K562 (cell line): ENCODE measurements around the gene WBP1L. TPM values are rescaled to one million over a fixed set of nuclear protein-coding genes. Genes with fewer than 3 reads are reported as not detected.

Experiments used
- CREB3 ChIP-seq: fragments of 450-650 bp; conservative IDR thresholded peaks from 2 replicates; pipeline ENCODE4 v1.6.1; 2016; ENCODE audit warnings: missing genetic modification characterization, low read depth, mild to moderate bottlenecking, missing compliant biosample characterization, moderate library complexity
- CUX1 ChIP-seq: fragments of 200-800 bp; sonication (Bioruptor generic); IDR thresholded peaks from 2 replicates; pipeline ENCODE4 v1.6.1; 2016; ENCODE audit warnings: missing genetic modification characterization, missing compliant biosample characterization
- DDX20 ChIP-seq: fragments of 450-650 bp; IDR thresholded peaks from 2 replicates; pipeline ENCODE4 v1.6.1; 2016; ENCODE audit warnings: missing genetic modification characterization, low read depth, mild to moderate bottlenecking, missing compliant biosample characterization, moderate library complexity
- MECOM ChIP-seq: fragments of 250-450 bp; sonication (Bioruptor Pico); IDR thresholded peaks from 2 replicates; pipeline ENCODE4 v1.8.0; 2022; ENCODE audit warnings: inconsistent platforms
- NFE2L1 ChIP-seq: fragments of 450-650 bp; IDR thresholded peaks from 2 replicates; pipeline ENCODE4 v1.6.1; 2016; ENCODE audit warnings: missing genetic modification characterization, low read depth, mild to moderate bottlenecking, missing compliant biosample characterization, moderate library complexity, borderline replicate concordance
- POLR2H ChIP-seq: IDR thresholded peaks from 2 replicates; pipeline ENCODE4 v1.6.1; 2016; ENCODE audit warnings: missing genetic modification characterization, low read depth, mild to moderate bottlenecking, control low read depth, missing compliant biosample characterization, moderate library complexity
- RFX5 ChIP-seq: IDR thresholded peaks from 2 replicates; pipeline ENCODE4 v1.6.1; 2011; ENCODE audit warnings: low read depth, mild to moderate bottlenecking, improper control_type of control experiment, low read length
- THAP12 ChIP-seq: fragments of 250-450 bp; sonication (Bioruptor Pico); IDR thresholded peaks from 2 replicates; pipeline ENCODE4 v1.9.0; 2021; ENCODE audit warnings: mild to moderate bottlenecking, inconsistent platforms
- ZHX1 ChIP-seq: fragments of 150-350 bp; conservative IDR thresholded peaks from 2 replicates; pipeline ENCODE4 v1.6.1; 2014; ENCODE audit warnings: low read length
- ZNF175 ChIP-seq: fragments of 200-800 bp; sonication (Bioruptor generic); IDR thresholded peaks from 2 replicates; pipeline ENCODE4 v1.6.1; 2016; ENCODE audit warnings: low read depth, mild to moderate bottlenecking, missing genetic modification characterization, missing compliant biosample characterization
- ZNF780A ChIP-seq: fragments of 250-450 bp; sonication (Bioruptor Pico); IDR thresholded peaks from 2 replicates; pipeline ENCODE4 v1.5.0; 2021; ENCODE audit warnings: mild to moderate bottlenecking
- polyA plus RNA-seq, 8 experiments: library from polyadenylated mRNA; depleted of rRNA in 4 of 8; stranded (reverse) in 5 of 8; unstranded in 3 of 8; fragments of >200 nt; fragmentation: Nextera tagmentation in 2 of 8; fragmentation: Illumina TruSeq in 1 of 8; extraction: Ambion mirVana in 2 of 8; extraction: Trizol in 1 of 8; gene quantifications; 2 replicates each; pipeline versions ENCODE4 v1.2.1 to v1.2.3, GENCODE V29; 2011 to 2014; ENCODE audit warnings: inconsistent platforms in 1 of 8, missing spikeins in 1 of 8
- total RNA-seq, 7 experiments: library from RNA; depleted of rRNA in 6 of 7; stranded (reverse); fragments of >200 nt in 6 of 7; fragmentation: Illumina TruSeq in 2 of 7; extraction: Trizol in 2 of 7; gene quantifications; 2 replicates each; pipeline versions ENCODE4 v1.2.1 to v1.2.3, GENCODE V29; 2011 to 2021; ENCODE audit warnings: low replicate concordance in 1 of 7
- TF ChIP-seq, protein P1 (sequence below): fragments of 250-450 bp; sonication (Bioruptor Pico); IDR thresholded peaks from 2 replicates; pipeline ENCODE4 v1.8.0; 2021; ENCODE audit warnings: moderate library complexity, mild to moderate bottlenecking, inconsistent platforms
- TF ChIP-seq, protein P2 (sequence below): fragments of 450-650 bp; formaldehyde crosslinking; IDR thresholded peaks from 2 replicates; pipeline ENCODE4 v1.4.0; 2020; ENCODE audit warnings: mild to moderate bottlenecking

WBP1L gene
- total and polyA plus RNA-seq, 9 of the 15 experiments (the other 6 are each of a cell fraction or from before 2014, with no cell fraction given): 3.2 to 14.4 (median 11.3) TPM

GRCh38 chr10:102743078-102743587, 615 bp upstream of the WBP1L start (continued):
- TF ChIP-seq THAP12 (CRISPR knock-in tag): no peak
- no peak for TF ChIP-seq CUX1 (CRISPR knock-in tag)
- TF ChIP-seq, protein P1, sequence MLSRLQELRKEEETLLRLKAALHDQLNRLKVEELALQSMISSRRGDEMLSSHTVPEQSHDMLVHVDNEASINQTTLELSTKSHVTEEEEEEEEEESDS (CRISPR knock-in tag): no peak
- TF ChIP-seq ZNF175 (CRISPR knock-in tag): peak; percentile 50; the same call in 1 of the 2 replicates
- peak; percentile 92 for TF ChIP-seq CREB3
- 0 out of 2 replicates have a peak, but pooled peaks have one; percentile 9 for TF ChIP-seq POLR2H
- TF ChIP-seq ZNF780A (CRISPR knock-in tag): no peak
- TF ChIP-seq ZHX1: no peak
- TF ChIP-seq RFX5: no peak
- no peak for TF ChIP-seq NFE2L1 (tag)
- peak; percentile 72 for TF ChIP-seq DDX20 (tag)
- peak; percentile 60; the same call in 1 of the 2 replicates for TF ChIP-seq MECOM (CRISPR knock-in tag)
- TF ChIP-seq, protein P2, sequence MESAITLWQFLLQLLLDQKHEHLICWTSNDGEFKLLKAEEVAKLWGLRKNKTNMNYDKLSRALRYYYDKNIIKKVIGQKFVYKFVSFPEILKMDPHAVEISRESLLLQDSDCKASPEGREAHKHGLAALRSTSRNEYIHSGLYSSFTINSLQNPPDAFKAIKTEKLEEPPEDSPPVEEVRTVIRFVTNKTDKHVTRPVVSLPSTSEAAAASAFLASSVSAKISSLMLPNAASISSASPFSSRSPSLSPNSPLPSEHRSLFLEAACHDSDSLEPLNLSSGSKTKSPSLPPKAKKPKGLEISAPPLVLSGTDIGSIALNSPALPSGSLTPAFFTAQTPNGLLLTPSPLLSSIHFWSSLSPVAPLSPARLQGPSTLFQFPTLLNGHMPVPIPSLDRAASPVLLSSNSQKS: no peak
